Activated CD8-positive, alpha-beta T cell treated with anti-CD3 and anti-CD28 coated beads for 36 hours (primary cell): ENCODE measurements around the gene XPR1. TPM values are rescaled to one million over a fixed set of nuclear protein-coding genes. Genes with fewer than 3 reads are reported as not detected.

Experiments used
- ATAC-seq: fragments of 200-7000 bp; cut with Tn5 transposase; one replicate; pipeline ENCODE4 v1.10.0; 2021; ENCODE audit warnings: mild to moderate bottlenecking, moderate library complexity
- CTCF ChIA-PET: fragments of 350-600 bp; sonication (Branson Sonifier 250); formaldehyde crosslinking; loops from one replicate; lab custom pipeline; 2021; ENCODE audit warnings: antibody characterized with exemption; lab: Charles Lee
- POLR2A ChIA-PET: fragments of 350-600 bp; sonication (Branson Sonifier 250); formaldehyde crosslinking; loops from one replicate; lab custom pipeline; 2021; ENCODE audit warnings: antibody characterized with exemption; lab: Charles Lee
- DNase-seq: peaks from one replicate; pipeline ENCODE4 v3.0.0-alpha.2; 2020
- H3K27ac Mint-ChIP-seq: one replicate; pipeline ENCODE4 v1.8.0; 2021; ENCODE audit warnings: mild to moderate bottlenecking, mixed read lengths
- H3K27me3 Mint-ChIP-seq: one replicate; pipeline ENCODE4 v1.8.0; 2021; ENCODE audit warnings: mixed read lengths
- H3K36me3 Mint-ChIP-seq: one replicate; pipeline ENCODE4 v1.8.0; 2021; ENCODE audit warnings: low read depth, mixed read lengths
- H3K4me1 Mint-ChIP-seq: one replicate; pipeline ENCODE4 v1.8.0; 2021; ENCODE audit warnings: low read depth, mixed read lengths
- H3K4me3 Mint-ChIP-seq: one replicate; pipeline ENCODE4 v1.8.0; 2021; ENCODE audit warnings: mild to moderate bottlenecking, moderate library complexity, mixed read lengths
- H3K9me3 Mint-ChIP-seq: one replicate; pipeline ENCODE4 v1.8.0; 2021; ENCODE audit warnings: mixed read lengths
- intact Hi-C: fragments of 100-400 bp; cut with micrococcal nuclease; formaldehyde crosslinking; loops from one replicate; pipeline ENCODE4 v1.10.0; 2022
- total RNA-seq, 2 experiments: library from RNA; stranded (reverse); gene quantifications; one replicate each; pipeline ENCODE4 v1.2.3, GENCODE V29; 2021
- TF ChIP-seq, protein P1 (sequence below): fragments of 200-600 bp; IDR thresholded peaks from one replicate; pipeline ENCODE4 v1.8.0; 2022; ENCODE audit warnings: antibody characterized with exemption, mild to moderate bottlenecking

Gene XPR1
- total RNA-seq, 2 experiments from 2014 or later: 12.8 to 14.4 TPM

GRCh38 chr1:180923021-180923841 is 291.4 kb downstream of the XPR1 start:
- TF ChIP-seq, protein P1, sequence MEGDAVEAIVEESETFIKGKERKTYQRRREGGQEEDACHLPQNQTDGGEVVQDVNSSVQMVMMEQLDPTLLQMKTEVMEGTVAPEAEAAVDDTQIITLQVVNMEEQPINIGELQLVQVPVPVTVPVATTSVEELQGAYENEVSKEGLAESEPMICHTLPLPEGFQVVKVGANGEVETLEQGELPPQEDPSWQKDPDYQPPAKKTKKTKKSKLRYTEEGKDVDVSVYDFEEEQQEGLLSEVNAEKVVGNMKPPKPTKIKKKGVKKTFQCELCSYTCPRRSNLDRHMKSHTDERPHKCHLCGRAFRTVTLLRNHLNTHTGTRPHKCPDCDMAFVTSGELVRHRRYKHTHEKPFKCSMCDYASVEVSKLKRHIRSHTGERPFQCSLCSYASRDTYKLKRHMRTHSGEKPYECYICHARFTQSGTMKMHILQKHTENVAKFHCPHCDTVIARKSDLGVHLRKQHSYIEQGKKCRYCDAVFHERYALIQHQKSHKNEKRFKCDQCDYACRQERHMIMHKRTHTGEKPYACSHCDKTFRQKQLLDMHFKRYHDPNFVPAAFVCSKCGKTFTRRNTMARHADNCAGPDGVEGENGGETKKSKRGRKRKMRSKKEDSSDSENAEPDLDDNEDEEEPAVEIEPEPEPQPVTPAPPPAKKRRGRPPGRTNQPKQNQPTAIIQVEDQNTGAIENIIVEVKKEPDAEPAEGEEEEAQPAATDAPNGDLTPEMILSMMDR: no peak
- no peaks in the 10 kb centered on the region for H3K36me3 Mint-ChIP-seq
- DNase-seq: no peak
- ChIA-PET POLR2A (no interaction called here), CTCF (no interaction called here)
- peaks cover 8% of the 10 kb centered on the region for H3K4me1 Mint-ChIP-seq
- H3K4me3 Mint-ChIP-seq: no peak overlapping the region
- H3K27me3 Mint-ChIP-seq: no peaks in the 10 kb centered on the region
- H3K27ac Mint-ChIP-seq: no peak overlapping the region
- intact Hi-C loops: no loop called here
- H3K9me3 Mint-ChIP-seq: no peaks in the 10 kb centered on the region
- no peak for ATAC-seq

DNA sequence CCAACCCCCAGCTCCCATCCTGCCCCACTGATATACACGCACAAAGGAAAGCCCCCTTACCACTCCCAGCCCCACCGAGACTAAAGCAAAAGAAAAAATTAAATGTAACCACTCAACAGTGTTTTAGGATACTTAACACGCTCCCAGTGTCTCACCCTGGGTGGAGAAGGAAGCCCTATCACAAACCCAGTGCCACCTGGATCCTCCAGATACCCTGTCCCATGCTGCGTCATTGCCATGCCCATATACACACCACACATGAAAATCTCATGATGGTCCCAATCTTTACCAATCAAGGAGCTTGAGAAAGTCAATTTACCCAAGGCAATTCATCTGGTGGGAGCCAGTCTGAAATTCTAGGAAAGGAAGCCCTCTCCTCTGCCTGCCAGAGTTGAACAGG is 292.1 kb downstream of the XPR1 start:
- Mint-ChIP-seq H3K4me3 (no peak overlapping the region), H3K9me3 (no peaks in the 10 kb centered on the region), H3K27ac (no peak overlapping the region), H3K4me1 (peaks cover 8% of the 10 kb centered on the region), H3K36me3 (no peaks in the 10 kb centered on the region), H3K27me3 (no peaks in the 10 kb centered on the region)
- no peak for DNase-seq
- no peak for ATAC-seq
- TF ChIP-seq, protein P1: no peak
- intact Hi-C loops: no loop called here
- ChIA-PET CTCF (interaction anchor here (1.0 to 1.3 kb wide), 2 partner anchors 17 to 409 kb away, joined by 3 to 4 read pairs; no protein-coding TSS in a partner anchor), POLR2A (no interaction called here)

GRCh38 chr1:180924939-180925338 is 293.1 kb downstream of the XPR1 start:
- H3K4me3 Mint-ChIP-seq: no peak overlapping the region
- TF ChIP-seq, protein P1: no peak
- DNase-seq (no peak), ATAC-seq (no peak)
- ChIA-PET CTCF (interaction anchor here (1.0 to 1.3 kb wide), 3 partner anchors 16 to 410 kb away, joined by 3 to 4 read pairs (median 4); no protein-coding TSS in a partner anchor), POLR2A (no interaction called here)
- peaks cover 8% of the 10 kb centered on the region for H3K4me1 Mint-ChIP-seq
- no peaks in the 10 kb centered on the region for H3K36me3 Mint-ChIP-seq
- no peaks in the 10 kb centered on the region for H3K27me3 Mint-ChIP-seq
- H3K9me3 Mint-ChIP-seq: no peaks in the 10 kb centered on the region
- intact Hi-C loops: no loop called here
- no peak overlapping the region for H3K27ac Mint-ChIP-seq

GRCh38 chr1:180925471-180926051 is 293.7 kb downstream of the XPR1 start:
- Mint-ChIP-seq H3K9me3 (no peaks in the 10 kb centered on the region), H3K4me1 (peaks cover 8% of the 10 kb centered on the region), H3K4me3 (no peak overlapping the region), H3K27ac (no peak overlapping the region), H3K36me3 (no peaks in the 10 kb centered on the region), H3K27me3 (no peaks in the 10 kb centered on the region)
- no peak for DNase-seq
- CTCF ChIA-PET: interaction anchor here (1.2 to 1.3 kb wide), 2 partner anchors 44 to 410 kb away, joined by 4 read pairs; no protein-coding TSS in a partner anchor
- TF ChIP-seq, protein P1: no peak
- no peak for ATAC-seq
- intact Hi-C loops: no loop called here
- POLR2A ChIA-PET: no interaction called here
